WTC11 (cell line): ENCODE results near the gene CREBBP.

ENCODE experiments used
- CTCF ChIP-seq: fragments of 200-600 bp; IDR thresholded peaks from 2 replicates; pipeline ENCODE4 v1.8.0; 2022; ENCODE audit warnings: antibody characterized with exemption
- GABPB1 ChIP-seq: sonication (generic); formaldehyde crosslinking; IDR thresholded peaks from 2 replicates; pipeline ENCODE4 v1.8.1; 2023; ENCODE audit warnings: mild to moderate bottlenecking, missing genetic modification reagents
- KAT7 ChIP-seq: sonication (generic); formaldehyde crosslinking; IDR thresholded peaks from 2 replicates; pipeline ENCODE4 v1.8.1; 2023; ENCODE audit warnings: missing genetic modification reagents, mild to moderate bottlenecking, borderline replicate concordance
- PRDM15 ChIP-seq: sonication (generic); formaldehyde crosslinking; IDR thresholded peaks from 2 replicates; pipeline ENCODE4 v1.8.0; 2022; ENCODE audit warnings: missing genetic modification reagents
- USF2 ChIP-seq: sonication (generic); formaldehyde crosslinking; IDR thresholded peaks from 2 replicates; pipeline ENCODE4 v1.8.1; 2023; ENCODE audit warnings: mild to moderate bottlenecking, missing genetic modification reagents, moderate library complexity

GRCh38 chr16:3821184-3821583 is 59.3 kb downstream of the CREBBP start:
- TF ChIP-seq CTCF (no peak), GABPB1 (CRISPR knock-in tag) (no peak), USF2 (CRISPR knock-in tag) (no peak), PRDM15 (CRISPR knock-in tag) (no peak), KAT7 (CRISPR knock-in tag) (no peak)
